Measurements from ENCODE around the gene PPP1R7.

PPP1R7 gene

GRCh38 chr2:241133436-241133820 lies 16.8 kb upstream of the PPP1R7 start:
- DNase-seq = no peak
- no peak for ATAC-seq (ENCODE audit: insufficient read depth, low read depth)
- Histone ChIP-seq H3K79me2 (ENCODE audit: insufficient read depth, low read length) (no peaks in the 10 kb centered on the region), H3K9ac (ENCODE audit: low read depth, low read length) (no peak overlapping the region), H3K9me3 (ENCODE audit: insufficient read depth, low read length, severe bottlenecking) (no peaks in the 10 kb centered on the region), H3K27ac (ENCODE audit: low read length) (no peak overlapping the region), H3K36me3 (ENCODE audit: insufficient read depth, low read length) (peaks cover 70% of the 10 kb centered on the region), H3K4me3 (ENCODE audit: low read depth in 1 of 2, low read length in 2 of 2) (no peak overlapping the region), H3K4me2 (ENCODE audit: insufficient read depth, low read length) (no peak overlapping the region), H4K20me1 (ENCODE audit: insufficient read depth, low read length) (0 out of 2 replicates have a peak, but pooled peaks cover 4% of the 10 kb centered on the region), H3K4me1 (ENCODE audit: insufficient read depth, low read length) (no peaks in the 10 kb centered on the region), H3K27me3 (ENCODE audit: insufficient read depth, low read length, poor library complexity) (no peaks in the 10 kb centered on the region), H2AFZ (ENCODE audit: low read depth, low read length) (no peak overlapping the region)
- TF ChIP-seq CTCF (IDR thresholded peaks at IDR 0.05; ENCODE audit: borderline replicate concordance, extremely low read depth, low read length, poor library complexity, severe bottlenecking) (no peak), EZH2 (IDR thresholded peaks at IDR 0.05; ENCODE audit: borderline replicate concordance, low read depth, low read length, severe bottlenecking) (no peak)

- H3K4me1 ChIP-seq (ENCODE audit: insufficient read depth, low read length) = no peaks in the 10 kb centered on the region
- H3K27me3 ChIP-seq (ENCODE audit: insufficient read depth, low read length, poor library complexity) = no peaks in the 10 kb centered on the region
- H3K9ac ChIP-seq (ENCODE audit: low read depth, low read length) = no peak overlapping the region
- no peak overlapping the region for H3K27ac ChIP-seq (ENCODE audit: low read length)
- peaks cover 75% of the 10 kb centered on the region for H3K36me3 ChIP-seq (ENCODE audit: insufficient read depth, low read length)
- no peak overlapping the region for H2AFZ ChIP-seq (ENCODE audit: low read depth, low read length)
- peaks cover 5% of the 10 kb centered on the region; the same call in 1 of the 2 replicates for H4K20me1 ChIP-seq (ENCODE audit: insufficient read depth, low read length)
- ATAC-seq (ENCODE audit: insufficient read depth, low read depth) (no peak), DNase-seq (no peak)
- H3K4me2 ChIP-seq (ENCODE audit: insufficient read depth, low read length) = no peak overlapping the region
- TF ChIP-seq CTCF (IDR thresholded peaks at IDR 0.05; ENCODE audit: borderline replicate concordance, extremely low read depth, low read length, poor library complexity, severe bottlenecking) (no peak), EZH2 (IDR thresholded peaks at IDR 0.05; ENCODE audit: borderline replicate concordance, low read depth, low read length, severe bottlenecking) (no peak)
- no peak overlapping the region for H3K4me3 ChIP-seq (ENCODE audit: low read depth in 1 of 2, low read length in 2 of 2)
- no peaks in the 10 kb centered on the region for H3K9me3 ChIP-seq (ENCODE audit: insufficient read depth, low read length, severe bottlenecking)
- no peaks in the 10 kb centered on the region for H3K79me2 ChIP-seq (ENCODE audit: insufficient read depth, low read length)
These were observed 15.6 kb upstream of the PPP1R7 start for GRCh38 chr2:241134711-241135110.

GRCh38 chr2:241135737-241136136 lies 14.5 kb upstream of the PPP1R7 start:
- no peak for TF ChIP-seq CTCF (IDR thresholded peaks at IDR 0.05; ENCODE audit: borderline replicate concordance, extremely low read depth, low read length, poor library complexity, severe bottlenecking)
- TF ChIP-seq EZH2 (IDR thresholded peaks at IDR 0.05; ENCODE audit: borderline replicate concordance, low read depth, low read length, severe bottlenecking) = no peak
- H3K79me2 ChIP-seq (ENCODE audit: insufficient read depth, low read length) = no peaks in the 10 kb centered on the region
- H3K9me3 ChIP-seq (ENCODE audit: insufficient read depth, low read length, severe bottlenecking) = no peaks in the 10 kb centered on the region
- no peak overlapping the region for H3K4me3 ChIP-seq (ENCODE audit: low read depth in 1 of 2, low read length in 2 of 2)
- ATAC-seq (ENCODE audit: insufficient read depth, low read depth) (no peak), DNase-seq (no peak)
- H3K9ac ChIP-seq (ENCODE audit: low read depth, low read length) = no peak overlapping the region
- peaks cover 5% of the 10 kb centered on the region; the same call in 1 of the 2 replicates for H4K20me1 ChIP-seq (ENCODE audit: insufficient read depth, low read length)
- no peak overlapping the region for H3K27ac ChIP-seq (ENCODE audit: low read length)
- H2AFZ ChIP-seq (ENCODE audit: low read depth, low read length) = no peak overlapping the region
- H3K27me3 ChIP-seq (ENCODE audit: insufficient read depth, low read length, poor library complexity) = no peaks in the 10 kb centered on the region
- H3K4me2 ChIP-seq (ENCODE audit: insufficient read depth, low read length) = no peak overlapping the region
- no peaks in the 10 kb centered on the region for H3K4me1 ChIP-seq (ENCODE audit: insufficient read depth, low read length)
- H3K36me3 ChIP-seq (ENCODE audit: insufficient read depth, low read length) = peaks cover 79% of the 10 kb centered on the region

- Histone ChIP-seq H3K36me3 (ENCODE audit: insufficient read depth, low read length) (peaks cover 79% of the 10 kb centered on the region), H4K20me1 (ENCODE audit: insufficient read depth, low read length) (peaks cover 8% of the 10 kb centered on the region; the same call in 1 of the 2 replicates), H3K4me3 (ENCODE audit: low read depth in 1 of 2, low read length in 2 of 2) (no peak overlapping the region), H3K4me2 (ENCODE audit: insufficient read depth, low read length) (no peak overlapping the region), H3K79me2 (ENCODE audit: insufficient read depth, low read length) (no peaks in the 10 kb centered on the region), H3K4me1 (ENCODE audit: insufficient read depth, low read length) (no peaks in the 10 kb centered on the region), H3K9me3 (ENCODE audit: insufficient read depth, low read length, severe bottlenecking) (no peaks in the 10 kb centered on the region), H3K27me3 (ENCODE audit: insufficient read depth, low read length, poor library complexity) (no peaks in the 10 kb centered on the region), H3K9ac (ENCODE audit: low read depth, low read length) (no peak overlapping the region), H2AFZ (ENCODE audit: low read depth, low read length) (no peak overlapping the region), H3K27ac (ENCODE audit: low read length) (no peak overlapping the region)
- DNase-seq = no peak
- no peak for TF ChIP-seq CTCF (IDR thresholded peaks at IDR 0.05; ENCODE audit: borderline replicate concordance, extremely low read depth, low read length, poor library complexity, severe bottlenecking)
- TF ChIP-seq EZH2 (IDR thresholded peaks at IDR 0.05; ENCODE audit: borderline replicate concordance, low read depth, low read length, severe bottlenecking) = no peak
- ATAC-seq (ENCODE audit: insufficient read depth, low read depth) = no peak
These were observed 14.1 kb upstream of the PPP1R7 start for GRCh38 chr2:241136191-241136590.

Measured in DND-41 (cell line).